Measurements from ENCODE around the gene ST6GALNAC4. TPM values are rescaled to one million over a fixed set of nuclear protein-coding genes. Genes with fewer than 3 reads are reported as not detected.

ST6GALNAC4 gene
- total and polyA plus RNA-seq, 3 experiments from 2014 or later = 28.7 to 43.2 (median 32.9) TPM

- H3K4me1 ChIP-seq (ENCODE audit: insufficient read depth, low read length) = peaks cover 33% of the 10 kb centered on the region
- H3K27ac ChIP-seq (ENCODE audit: low read depth, low read length) = no peak overlapping the region
- no peaks in the 10 kb centered on the region for H3K9me3 ChIP-seq (ENCODE audit: low read length)
- CTCF ChIA-PET = no interaction called here
- H3K4me3 ChIP-seq (ENCODE audit: low read length) = no peak overlapping the region
- no peaks in the 10 kb centered on the region for H3K27me3 ChIP-seq (ENCODE audit: insufficient read depth, low read length, poor library complexity, severe bottlenecking)
- no peaks in the 10 kb centered on the region for H3K9me3 Mint-ChIP-seq
- peaks cover 43 to 52% (median 48%) of the 10 kb centered on the region in 3 donors for H3K4me1 Mint-ChIP-seq
- H3K36me3 ChIP-seq (ENCODE audit: insufficient read depth, low read length) = peaks cover 9% of the 10 kb centered on the region
- H3K27ac Mint-ChIP-seq = peak overlapping the region in 4 of 8 donors; percentile 38 to 93 (median 50)
- peaks cover 0 to 7% of the 10 kb centered on the region in 2 donors for H3K27me3 Mint-ChIP-seq
- H3K36me3 Mint-ChIP-seq = peaks cover 5 to 71% (median 6%) of the 10 kb centered on the region in 3 donors
- no peak overlapping the region for H3K4me3 Mint-ChIP-seq
- no peak for DNase-seq
- POLR2A ChIA-PET = no interaction called here
Observed at GRCh38 chr9:127908660-127908926, 8.2 kb downstream of the ST6GALNAC4 start.

- H3K36me3 ChIP-seq (ENCODE audit: insufficient read depth, low read length) = peaks cover 9% of the 10 kb centered on the region
- POLR2A ChIA-PET = interaction anchor here (0.8 kb wide), 1 partner anchor 132 kb away, joined by 6 read pairs; no protein-coding TSS in a partner anchor
- no peaks in the 10 kb centered on the region for H3K9me3 ChIP-seq (ENCODE audit: low read length)
- H3K9me3 Mint-ChIP-seq = no peaks in the 10 kb centered on the region
- H3K4me3 ChIP-seq (ENCODE audit: low read length) = no peak overlapping the region
- CTCF ChIA-PET = no interaction called here
- no peaks in the 10 kb centered on the region for H3K27me3 ChIP-seq (ENCODE audit: insufficient read depth, low read length, poor library complexity, severe bottlenecking)
- peak in 1 of 5 donors; percentile 47 for DNase-seq
- H3K27me3 Mint-ChIP-seq = peaks cover 0 to 7% of the 10 kb centered on the region in 2 donors
- H3K4me1 ChIP-seq (ENCODE audit: insufficient read depth, low read length) = peaks cover 38% of the 10 kb centered on the region
- H3K4me3 Mint-ChIP-seq = peak overlapping the region in 1 of 7 donors; percentile 37
- peaks cover 5 to 68% (median 6%) of the 10 kb centered on the region in 3 donors for H3K36me3 Mint-ChIP-seq
- peak overlapping the region; percentile 73 to 100 (median 100) for H3K27ac Mint-ChIP-seq
- H3K4me1 Mint-ChIP-seq = peaks cover 48 to 56% (median 52%) of the 10 kb centered on the region in 3 donors
- no peak overlapping the region for H3K27ac ChIP-seq (ENCODE audit: low read depth, low read length)
Observed at GRCh38 chr9:127907867-127908659, 8.8 kb downstream of the ST6GALNAC4 start.

- Histone ChIP-seq H3K4me1 (ENCODE audit: insufficient read depth, low read length) (peaks cover 44% of the 10 kb centered on the region), H3K27ac (ENCODE audit: low read depth, low read length) (peak overlapping the region; percentile 85), H3K4me3 (ENCODE audit: low read length) (peak overlapping the region; percentile 65), H3K36me3 (ENCODE audit: insufficient read depth, low read length) (peaks cover 9% of the 10 kb centered on the region), H3K27me3 (ENCODE audit: insufficient read depth, low read length, poor library complexity, severe bottlenecking) (no peaks in the 10 kb centered on the region), H3K9me3 (ENCODE audit: low read length) (no peaks in the 10 kb centered on the region)
- Mint-ChIP-seq H3K36me3 (peaks cover 1 to 50% (median 3%) of the 10 kb centered on the region in 3 donors), H3K4me1 (peaks cover 48 to 56% (median 52%) of the 10 kb centered on the region in 3 donors), H3K27me3 (peaks cover 0 to 3% of the 10 kb centered on the region in 2 donors), H3K9me3 (no peaks in the 10 kb centered on the region), H3K4me3 (peak overlapping the region; percentile 88 to 99 (median 93)), H3K27ac (peak overlapping the region; percentile 96 to 100 (median 100))
- DNase-seq = peak; percentile 68 to 87 (median 81)
- ChIA-PET CTCF (interaction anchor here (0.7 to 2.3 kb wide), 10 partner anchors 10 to 171 kb away, joined by 3 to 20 read pairs (median 3); partner anchors contain the start of genes CDK9, ST6GALNAC4 and TOR2A), POLR2A (interaction anchor here (0.5 to 2.2 kb wide), 10 partner anchors 8 to 191 kb away, joined by 3 to 14 read pairs (median 5); partner anchors contain the start of genes CDK9, PTRH1 and ST6GALNAC4)
Observed at GRCh38 chr9:127905788-127906191, 11.1 kb downstream of the ST6GALNAC4 start.

GRCh38 chr9:127905004-127905728, 11.7 kb downstream of the ST6GALNAC4 start:
- Mint-ChIP-seq H3K4me1 (peaks cover 45 to 54% (median 48%) of the 10 kb centered on the region in 3 donors), H3K27me3 (peaks cover 0 to 3% of the 10 kb centered on the region in 2 donors), H3K9me3 (no peaks in the 10 kb centered on the region), H3K27ac (peak overlapping the region; percentile 96 to 100 (median 100)), H3K36me3 (peaks cover 0 to 44% (median 0%) of the 10 kb centered on the region in 3 donors), H3K4me3 (peak overlapping the region; percentile 88 to 99 (median 93))
- peak; percentile 59 to 81 (median 73) for DNase-seq
- H3K4me1 ChIP-seq (ENCODE audit: insufficient read depth, low read length) = peaks cover 45% of the 10 kb centered on the region
- H3K4me3 ChIP-seq (ENCODE audit: low read length) = peak overlapping the region; percentile 65
- ChIA-PET CTCF (interaction anchor here (1.0 to 2.3 kb wide), 4 partner anchors 16 to 119 kb away, joined by 3 to 20 read pairs (median 5); partner anchors contain the start of gene CDK9), POLR2A (interaction anchor here (0.5 to 2.9 kb wide), 8 partner anchors 8 to 190 kb away, joined by 3 to 14 read pairs (median 4); partner anchors contain the start of genes CDK9, PTRH1 and ST6GALNAC4)
- peaks cover 3% of the 10 kb centered on the region for H3K36me3 ChIP-seq (ENCODE audit: insufficient read depth, low read length)
- H3K27me3 ChIP-seq (ENCODE audit: insufficient read depth, low read length, poor library complexity, severe bottlenecking) = no peaks in the 10 kb centered on the region
- H3K27ac ChIP-seq (ENCODE audit: low read depth, low read length) = peak overlapping the region; percentile 85
- H3K9me3 ChIP-seq (ENCODE audit: low read length) = no peaks in the 10 kb centered on the region

GRCh38 chr9:127904561-127905003, 12.3 kb downstream of the ST6GALNAC4 start:
- Histone ChIP-seq H3K36me3 (ENCODE audit: insufficient read depth, low read length) (no peaks in the 10 kb centered on the region), H3K27ac (ENCODE audit: low read depth, low read length) (peak overlapping the region; percentile 85), H3K4me3 (ENCODE audit: low read length) (peak overlapping the region; percentile 65), H3K9me3 (ENCODE audit: low read length) (no peaks in the 10 kb centered on the region), H3K4me1 (ENCODE audit: insufficient read depth, low read length) (peaks cover 50% of the 10 kb centered on the region), H3K27me3 (ENCODE audit: insufficient read depth, low read length, poor library complexity, severe bottlenecking) (no peaks in the 10 kb centered on the region)
- Mint-ChIP-seq H3K36me3 (peaks cover 0 to 45% (median 0%) of the 10 kb centered on the region in 3 donors), H3K27me3 (peaks cover 0 to 3% of the 10 kb centered on the region in 2 donors), H3K4me3 (peak overlapping the region; percentile 88 to 99 (median 93)), H3K27ac (peak overlapping the region; percentile 96 to 100 (median 100)), H3K9me3 (no peaks in the 10 kb centered on the region), H3K4me1 (peaks cover 48 to 60% (median 50%) of the 10 kb centered on the region in 3 donors)
- POLR2A ChIA-PET = interaction anchor here (0.5 to 2.9 kb wide), 3 partner anchors 8 to 119 kb away, joined by 3 to 9 read pairs (median 4); partner anchors contain the start of gene CDK9
- CTCF ChIA-PET = interaction anchor here (1.0 to 1.4 kb wide), 3 partner anchors 17 to 40 kb away, joined by 3 to 7 read pairs (median 4); no protein-coding TSS in a partner anchor
- DNase-seq = peak in 1 of 5 donors; percentile 54

- H3K27me3 ChIP-seq (ENCODE audit: insufficient read depth, low read length, poor library complexity, severe bottlenecking) = no peaks in the 10 kb centered on the region
- peaks cover 50% of the 10 kb centered on the region for H3K4me1 ChIP-seq (ENCODE audit: insufficient read depth, low read length)
- peak overlapping the region; percentile 65 for H3K4me3 ChIP-seq (ENCODE audit: low read length)
- Mint-ChIP-seq H3K9me3 (no peaks in the 10 kb centered on the region), H3K4me1 (peaks cover 48 to 60% (median 50%) of the 10 kb centered on the region in 3 donors), H3K27me3 (peaks cover 0 to 3% of the 10 kb centered on the region in 2 donors), H3K4me3 (peak overlapping the region; percentile 88 to 99 (median 93)), H3K36me3 (peaks cover 0 to 41% (median 0%) of the 10 kb centered on the region in 3 donors), H3K27ac (peak overlapping the region; percentile 96 to 100 (median 100))
- no peaks in the 10 kb centered on the region for H3K36me3 ChIP-seq (ENCODE audit: insufficient read depth, low read length)
- ChIA-PET CTCF (interaction anchor here (1.0 to 1.4 kb wide), 4 partner anchors 18 to 39 kb away, joined by 3 to 7 read pairs (median 4); no protein-coding TSS in a partner anchor), POLR2A (interaction anchor here (0.7 to 2.9 kb wide), 3 partner anchors 13 to 118 kb away, joined by 4 to 9 read pairs (median 6); partner anchors contain the start of genes CDK9 and ST6GALNAC4)
- no peaks in the 10 kb centered on the region for H3K9me3 ChIP-seq (ENCODE audit: low read length)
- DNase-seq = peak; percentile 61 to 83 (median 62)
- H3K27ac ChIP-seq (ENCODE audit: low read depth, low read length) = peak overlapping the region; percentile 85
Observed at GRCh38 chr9:127903557-127904475, 13.0 kb downstream of the ST6GALNAC4 start.
